ENCODE measurements around the gene PDIA5. TPM values are rescaled to one million over a fixed set of nuclear protein-coding genes. Genes with fewer than 3 reads are reported as not detected.

Gene PDIA5
- total RNA-seq, 2 experiments from 2014 or later, result 2.2 to 3.0 TPM

GRCh38 chr3:123084738-123085237 is 18.0 kb downstream of the PDIA5 start:
- ATAC-seq (ENCODE audit: poor library complexity) (no peak), DNase-seq (no peak)
- TF ChIP-seq CTCF (IDR thresholded peaks at IDR 0.05), result no peak
- Mint-ChIP-seq H3K4me3 (no peak overlapping the region), H3K27me3 (no peaks in the 10 kb centered on the region), H3K9me3 (no peaks in the 10 kb centered on the region), H3K27ac (no peak overlapping the region), H3K4me1 (ENCODE audit: low read depth) (peaks cover 37% of the 10 kb centered on the region), H3K36me3 (ENCODE audit: low read depth) (no peaks in the 10 kb centered on the region)
- H3K36me3 ChIP-seq (ENCODE audit: insufficient read depth, low read length), result no peaks in the 10 kb centered on the region
- no peak overlapping the region for H3K27ac ChIP-seq (ENCODE audit: low read depth in 1 of 2, low read length in 2 of 2)
- POLR2A ChIA-PET, result no interaction called here
- H3K4me3 ChIP-seq (ENCODE audit: low read length), result no peak overlapping the region
- peaks cover 14% of the 10 kb centered on the region for H3K4me1 ChIP-seq (ENCODE audit: insufficient read depth, low read length)
- intact Hi-C loops (cut with DNase I, micrococcal nuclease), result no loop called here
- no peaks in the 10 kb centered on the region for H3K27me3 ChIP-seq (ENCODE audit: control insufficient read depth in 1 of 2, insufficient read depth in 2 of 2, low read length in 2 of 2)
- no peaks in the 10 kb centered on the region for H3K9me3 ChIP-seq (ENCODE audit: control insufficient read depth in 1 of 2, insufficient read depth in 1 of 2, low read length in 2 of 2)
- CTCF ChIA-PET, result no interaction called here

- Mint-ChIP-seq H3K9me3 (no peaks in the 10 kb centered on the region), H3K36me3 (ENCODE audit: low read depth) (no peaks in the 10 kb centered on the region), H3K27ac (no peak overlapping the region), H3K4me3 (no peak overlapping the region), H3K27me3 (no peaks in the 10 kb centered on the region), H3K4me1 (ENCODE audit: low read depth) (peaks cover 41% of the 10 kb centered on the region)
- Histone ChIP-seq H3K27ac (ENCODE audit: low read depth in 1 of 2, low read length in 2 of 2) (no peak overlapping the region), H3K4me3 (ENCODE audit: low read length) (no peak overlapping the region), H3K9me3 (ENCODE audit: control insufficient read depth in 1 of 2, insufficient read depth in 1 of 2, low read length in 2 of 2) (no peaks in the 10 kb centered on the region), H3K36me3 (ENCODE audit: insufficient read depth, low read length) (no peaks in the 10 kb centered on the region), H3K4me1 (ENCODE audit: insufficient read depth, low read length) (peaks cover 19% of the 10 kb centered on the region), H3K27me3 (ENCODE audit: control insufficient read depth in 1 of 2, insufficient read depth in 2 of 2, low read length in 2 of 2) (no peaks in the 10 kb centered on the region)
- DNase-seq, result no peak
- intact Hi-C loops (cut with DNase I, micrococcal nuclease), result no loop called here
- CTCF ChIA-PET, result no interaction called here
- no peak for TF ChIP-seq CTCF (IDR thresholded peaks at IDR 0.05)
- no peak for ATAC-seq (ENCODE audit: poor library complexity)
- POLR2A ChIA-PET, result no interaction called here
These were observed 18.6 kb downstream of the PDIA5 start for GRCh38 chr3:123085293-123085931.

GRCh38 chr3:123085932-123086627 is 19.3 kb downstream of the PDIA5 start:
- Mint-ChIP-seq H3K27me3 (no peaks in the 10 kb centered on the region), H3K27ac (no peak overlapping the region), H3K9me3 (no peaks in the 10 kb centered on the region), H3K4me1 (ENCODE audit: low read depth) (peaks cover 48% of the 10 kb centered on the region), H3K36me3 (ENCODE audit: low read depth) (no peaks in the 10 kb centered on the region), H3K4me3 (no peak overlapping the region)
- no peak for DNase-seq
- H3K27ac ChIP-seq (ENCODE audit: low read depth in 1 of 2, low read length in 2 of 2), result no peak overlapping the region
- H3K36me3 ChIP-seq (ENCODE audit: insufficient read depth, low read length), result no peaks in the 10 kb centered on the region
- ChIA-PET POLR2A (no interaction called here), CTCF (no interaction called here)
- TF ChIP-seq CTCF (IDR thresholded peaks at IDR 0.05), result no peak
- H3K4me1 ChIP-seq (ENCODE audit: insufficient read depth, low read length), result peaks cover 26% of the 10 kb centered on the region
- intact Hi-C loops (cut with DNase I, micrococcal nuclease), result no loop called here
- H3K9me3 ChIP-seq (ENCODE audit: control insufficient read depth in 1 of 2, insufficient read depth in 1 of 2, low read length in 2 of 2), result no peaks in the 10 kb centered on the region
- no peak for ATAC-seq (ENCODE audit: poor library complexity)
- H3K4me3 ChIP-seq (ENCODE audit: low read length), result no peak overlapping the region
- no peaks in the 10 kb centered on the region for H3K27me3 ChIP-seq (ENCODE audit: control insufficient read depth in 1 of 2, insufficient read depth in 2 of 2, low read length in 2 of 2)
